ENCODE results near the gene CNTNAP2.

CNTNAP2 gene

DNA sequence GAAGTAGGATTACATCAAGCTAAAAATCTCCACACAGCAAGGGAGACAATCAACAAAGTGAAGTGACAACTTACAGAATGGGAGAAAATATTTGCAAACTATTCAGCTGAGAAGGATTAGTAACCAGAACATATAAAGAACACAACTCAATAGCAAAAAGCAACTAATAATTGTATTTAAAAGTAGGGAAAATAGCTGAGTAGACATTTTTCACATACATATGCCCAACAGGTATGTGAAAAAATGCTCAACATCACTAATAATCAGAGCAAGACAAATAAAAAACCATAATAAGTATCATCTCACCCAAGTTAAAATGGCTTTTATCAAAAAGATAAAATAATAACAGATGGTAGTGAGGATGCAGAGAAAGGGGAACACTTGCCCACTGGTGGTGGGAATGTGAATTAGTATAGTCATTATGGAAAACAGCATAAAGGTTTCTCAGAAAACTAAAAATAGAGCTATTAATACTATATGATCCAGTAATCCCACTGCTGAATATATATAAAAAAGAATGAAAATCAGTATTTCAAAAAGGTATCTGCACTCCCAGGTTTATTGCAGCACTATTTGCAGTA lies 1689.5 kb downstream of the CNTNAP2 start:
- DNase-seq: no peak

DNA sequence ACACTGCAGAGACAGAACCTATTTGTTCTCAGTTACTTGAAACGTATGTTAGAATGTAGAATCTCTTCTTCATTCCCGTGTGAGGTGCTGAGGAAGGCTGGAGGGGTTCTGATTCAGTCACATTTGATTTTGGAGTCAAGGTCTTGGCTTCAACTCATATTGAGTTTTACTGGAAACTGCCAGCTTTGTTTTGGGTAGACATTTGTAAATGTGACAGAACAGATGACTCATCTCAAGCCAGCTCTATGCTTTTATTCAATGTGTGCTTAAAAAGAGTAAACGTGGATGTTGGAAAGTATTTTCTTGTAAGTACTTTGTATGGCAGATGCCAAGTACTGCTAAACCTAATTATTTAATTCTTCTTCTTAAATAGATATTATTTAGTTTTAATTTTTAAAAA lies 1693.2 kb downstream of the CNTNAP2 start:
- DNase-seq: no peak

DNA sequence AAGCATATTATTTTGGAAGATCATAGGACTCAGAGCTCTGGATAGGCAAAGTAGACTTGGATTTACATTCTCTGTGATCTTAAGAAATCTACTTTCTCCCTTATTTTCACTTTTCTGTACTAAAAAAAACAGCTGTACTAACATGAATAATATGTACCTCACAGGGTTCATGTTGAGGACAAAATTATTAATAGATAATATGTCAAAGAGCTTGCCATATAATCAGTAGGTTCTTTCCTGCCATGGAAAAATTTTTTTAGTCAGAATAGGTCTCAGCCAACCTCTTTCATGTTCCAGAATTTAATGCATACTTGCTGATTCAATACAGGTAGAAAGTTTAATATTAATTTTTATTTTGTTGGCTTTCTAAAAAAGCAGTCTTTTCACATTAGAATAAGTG lies 1693.7 kb downstream of the CNTNAP2 start:
- no peak for DNase-seq

DNA sequence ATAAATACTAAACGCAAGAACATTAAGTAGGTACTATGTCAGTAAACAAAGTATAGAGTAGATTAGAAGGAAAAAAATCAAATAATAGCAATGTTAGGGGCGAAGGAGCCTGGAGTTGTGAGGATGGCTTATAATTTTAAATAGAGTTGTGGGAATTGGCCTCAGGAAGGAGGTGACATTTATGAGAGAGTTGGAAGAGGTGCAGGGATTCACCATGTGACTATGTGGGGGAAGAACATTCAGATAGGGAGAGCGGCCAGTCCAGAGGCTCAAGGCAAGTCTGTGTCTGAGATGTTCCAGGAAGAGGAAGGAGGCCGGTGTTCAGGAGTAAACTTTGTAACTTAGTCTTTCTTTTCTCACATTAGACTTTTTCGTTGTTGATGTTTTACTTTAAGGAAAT lies 1695.3 kb downstream of the CNTNAP2 start:
- DNase-seq: no peak

DNA sequence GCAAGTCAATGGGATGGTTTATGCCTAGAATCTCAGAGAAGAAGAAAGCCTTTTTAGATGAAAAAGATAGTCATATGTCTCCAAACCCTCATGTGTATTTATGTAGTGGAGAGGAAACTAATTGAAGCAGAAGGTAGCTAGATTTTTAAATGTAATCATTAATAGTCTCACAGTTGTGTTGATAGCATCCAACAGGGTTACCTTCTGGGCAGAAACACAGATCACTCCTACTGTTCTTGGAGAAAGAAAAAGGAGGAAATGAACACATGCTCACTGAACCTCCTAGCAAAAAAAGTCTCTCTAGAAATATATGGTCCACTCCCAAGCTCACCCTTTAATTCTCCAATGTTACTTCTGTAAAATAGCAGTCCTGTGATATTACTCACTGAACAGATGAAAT lies 1696.7 kb downstream of the CNTNAP2 start:
- DNase-seq: no peak

DNA sequence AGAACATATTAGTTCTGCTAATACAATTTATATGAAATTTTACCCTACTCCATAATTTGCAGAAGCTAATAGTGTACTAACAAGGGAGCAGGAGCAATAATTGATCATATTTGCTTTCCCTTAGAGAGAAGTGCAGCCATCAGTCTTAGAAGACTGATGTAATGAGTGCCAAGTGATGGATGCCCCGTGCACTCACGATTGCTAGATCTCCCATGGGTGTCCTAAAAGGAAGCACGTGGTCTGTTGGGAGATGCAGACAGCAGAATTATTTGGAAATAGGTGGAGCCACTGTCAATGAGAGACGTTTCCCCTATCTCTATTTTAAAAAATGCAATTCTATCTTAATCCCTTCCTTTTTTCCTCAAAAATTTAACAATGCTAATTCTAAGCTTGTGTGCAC lies 1701.7 kb downstream of the CNTNAP2 start:
- DNase-seq: no peak

DNA sequence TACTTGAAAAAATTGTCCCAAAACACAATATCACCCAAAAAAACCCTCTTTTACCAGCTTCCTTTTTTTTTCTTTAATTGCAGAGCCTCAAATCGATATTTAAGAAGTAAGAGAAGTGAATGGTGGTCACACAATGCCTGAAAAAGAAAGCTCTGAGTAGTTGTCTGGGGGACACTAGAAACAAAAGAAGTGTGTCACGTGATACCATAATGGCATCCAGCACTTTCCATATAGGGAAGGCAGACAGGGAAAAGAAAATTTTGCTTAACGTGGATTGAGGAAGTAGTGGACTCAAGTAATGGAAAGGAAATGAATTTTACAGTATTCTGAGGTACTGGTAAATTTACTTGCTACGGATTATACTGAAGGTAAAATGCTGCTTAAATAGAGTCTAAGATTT lies 1708.1 kb downstream of the CNTNAP2 start:
- DNase-seq: no peak

DNA sequence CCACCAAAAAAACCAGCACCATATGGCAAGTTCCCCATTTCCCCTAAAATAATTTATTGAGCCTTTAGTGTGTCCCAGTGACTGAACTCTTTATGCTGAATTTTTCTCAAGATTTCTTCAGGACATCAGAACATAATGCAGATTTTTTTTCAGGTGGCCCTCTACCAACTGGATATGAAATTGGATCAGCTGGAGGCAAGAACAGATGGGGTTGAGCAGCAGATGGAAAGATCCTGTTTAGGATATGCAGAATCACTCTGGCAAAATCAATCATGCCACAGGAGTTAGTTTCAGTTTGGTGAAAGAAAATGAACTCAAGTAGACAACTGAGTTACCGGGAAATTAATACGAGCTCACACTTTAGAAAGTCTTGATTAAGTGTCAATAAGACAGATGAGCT lies 1712.4 kb downstream of the CNTNAP2 start:
- no peak for DNase-seq

DNA sequence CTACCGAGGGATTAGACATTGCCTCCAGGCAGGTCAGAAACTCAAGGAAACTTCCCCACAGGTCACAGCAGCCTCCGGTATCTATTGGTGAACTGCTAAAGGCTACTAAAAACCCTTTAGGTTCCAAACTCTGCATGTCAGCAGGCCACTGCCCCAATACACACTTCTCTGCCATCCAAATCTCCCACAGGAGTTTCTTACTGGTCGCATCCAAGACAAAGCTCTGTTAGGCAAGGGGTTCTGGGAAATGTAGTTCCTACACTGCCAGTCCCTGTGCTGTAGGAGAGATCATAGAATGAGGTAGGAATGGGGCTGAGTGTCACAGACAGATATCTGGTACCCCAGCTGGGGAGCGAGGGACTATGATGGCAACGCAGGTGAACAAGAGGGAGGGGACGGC lies 1717.0 kb downstream of the CNTNAP2 start:
- DNase-seq: peak in 1 of 2 experiments; percentile 20

DNA sequence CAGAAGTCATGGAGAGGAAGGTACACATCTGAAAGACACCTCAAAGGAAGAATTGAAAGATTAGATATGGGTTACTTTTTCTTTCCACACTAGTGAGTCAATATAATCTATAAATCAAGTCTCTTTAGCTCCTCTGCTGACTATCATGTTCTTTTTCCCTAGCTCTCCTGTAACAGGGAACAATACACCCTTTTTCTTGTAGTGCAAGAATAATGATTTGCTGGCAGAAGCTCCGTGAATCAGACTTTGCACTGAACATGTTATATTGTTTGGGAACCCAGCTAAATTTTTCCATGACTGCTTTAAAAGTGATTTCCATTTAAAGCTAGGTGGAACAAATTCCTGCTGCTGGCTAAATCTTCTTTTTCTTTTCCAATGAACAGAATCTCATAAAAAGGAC lies 1717.4 kb downstream of the CNTNAP2 start:
- DNase-seq: no peak

DNA sequence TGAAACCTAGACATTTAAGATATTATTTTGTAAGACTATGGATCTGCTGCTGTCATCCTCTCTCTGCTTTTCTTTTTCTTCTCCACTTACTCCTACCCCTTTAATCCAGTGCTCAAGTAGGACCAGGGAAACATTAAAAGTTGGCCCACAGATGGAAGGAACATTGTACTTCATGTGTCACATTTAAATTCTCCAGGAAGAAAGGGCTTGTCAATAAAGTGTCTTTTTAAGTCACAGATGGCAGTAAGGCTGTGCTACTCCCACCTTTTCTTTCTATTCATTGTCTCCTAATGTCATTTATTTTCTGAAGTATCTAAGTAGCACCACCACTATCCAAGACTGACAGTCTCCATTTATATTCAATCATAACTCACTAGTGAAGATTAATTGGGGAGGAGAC lies 1736.2 kb downstream of the CNTNAP2 start:
- DNase-seq: no peak

DNA sequence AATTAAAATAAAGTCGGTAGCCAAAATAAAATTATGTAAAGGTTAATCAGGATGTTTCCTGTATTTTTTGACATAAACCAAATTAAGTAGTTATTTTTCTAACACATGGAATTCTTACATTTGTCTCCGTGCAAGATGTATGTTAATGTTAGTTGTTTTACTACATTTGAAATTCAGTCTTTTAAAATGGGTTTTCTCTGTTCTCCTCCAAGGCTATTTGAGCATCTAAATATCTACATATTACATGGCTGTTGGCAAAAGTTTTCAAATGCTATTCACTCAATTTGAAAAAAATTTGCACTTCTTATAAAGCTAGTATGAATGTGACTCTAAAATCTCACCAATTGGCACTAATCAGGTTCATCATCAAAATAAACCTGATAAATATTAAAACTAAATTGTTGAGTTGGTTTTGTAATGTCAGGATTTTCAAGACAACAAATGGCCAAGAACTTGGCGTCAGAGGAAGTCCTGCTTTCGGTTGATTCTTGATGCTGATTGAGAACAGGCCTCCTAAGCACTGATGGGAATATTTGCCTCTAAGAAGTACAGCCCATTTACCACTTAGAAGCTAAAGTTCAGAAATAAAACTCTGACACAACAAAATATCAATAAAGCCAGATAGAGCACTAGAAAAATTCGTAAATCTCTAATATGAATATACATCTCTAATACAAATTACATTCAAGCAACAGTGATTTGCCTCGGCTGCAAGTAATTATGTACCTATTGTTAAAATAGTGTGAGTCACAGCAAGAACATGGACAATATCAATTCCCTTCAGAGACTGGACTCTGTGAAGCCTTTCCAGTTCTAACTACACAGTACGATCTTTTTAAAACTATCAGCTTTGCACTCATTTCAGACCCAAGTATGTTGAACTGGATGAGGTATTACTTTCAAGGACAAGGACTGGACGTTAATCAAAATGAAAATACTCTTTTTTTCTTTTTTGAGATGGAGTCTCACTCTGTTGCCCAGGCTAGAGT lies 1740.8 kb downstream of the CNTNAP2 start:
- no peak for DNase-seq

DNA sequence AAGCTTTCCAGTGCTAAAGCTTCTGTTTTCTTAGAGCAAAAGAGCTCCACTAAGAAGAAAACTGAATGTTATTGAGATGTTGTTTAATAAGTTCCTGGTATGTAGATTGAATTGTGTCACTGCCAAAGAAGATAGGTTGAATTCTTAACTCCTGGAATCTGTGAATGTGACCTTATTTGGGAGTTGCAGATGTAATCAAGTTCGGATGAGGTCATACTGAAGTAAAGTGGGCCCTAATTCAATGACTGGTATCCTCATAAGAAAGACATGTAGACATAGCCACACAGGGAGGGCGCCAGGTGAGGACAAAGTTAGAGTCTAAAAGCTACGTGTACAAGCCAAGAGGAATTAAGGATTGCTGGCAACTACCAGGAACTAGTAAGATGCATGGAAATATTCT lies 1741.8 kb downstream of the CNTNAP2 start:
- no peak for DNase-seq

DNA sequence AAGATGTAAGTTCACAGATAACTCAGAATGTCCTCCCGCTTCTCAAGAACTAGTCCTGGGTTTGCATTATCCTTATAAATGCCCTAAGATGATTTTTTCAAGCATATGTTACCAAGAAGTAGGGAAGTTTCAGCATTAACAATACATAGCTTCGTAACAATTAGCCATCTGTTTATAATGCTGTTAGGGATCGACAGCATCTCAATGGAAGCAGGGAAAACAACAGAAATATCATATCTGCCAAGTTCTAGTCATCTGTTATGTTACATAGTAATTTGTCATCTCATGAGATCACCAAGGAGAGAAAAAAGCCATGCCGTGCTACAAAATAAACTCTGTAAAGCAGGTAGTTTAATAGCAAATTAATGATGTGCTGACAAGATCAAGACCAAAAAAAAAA lies 1742.4 kb downstream of the CNTNAP2 start:
- DNase-seq: no peak

DNA sequence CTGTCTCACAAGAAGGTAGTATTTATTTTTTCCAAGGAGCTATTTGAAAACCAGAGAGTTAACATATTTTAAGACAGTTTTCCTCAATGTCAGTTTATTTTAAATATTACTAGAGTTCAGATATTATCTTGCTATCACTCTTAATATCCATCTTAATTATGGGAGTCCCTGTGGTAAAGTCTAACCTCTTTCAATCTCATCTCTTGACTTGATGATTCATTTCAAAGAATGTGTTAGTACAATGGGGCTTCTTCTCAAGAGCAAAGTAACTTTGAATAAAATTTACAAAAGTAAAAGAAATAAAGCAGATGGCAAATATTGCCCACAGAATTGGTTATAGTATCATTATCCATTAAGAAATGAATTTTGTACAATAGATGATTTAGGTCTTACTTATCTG lies 1742.9 kb downstream of the CNTNAP2 start:
- no peak for DNase-seq

DNA sequence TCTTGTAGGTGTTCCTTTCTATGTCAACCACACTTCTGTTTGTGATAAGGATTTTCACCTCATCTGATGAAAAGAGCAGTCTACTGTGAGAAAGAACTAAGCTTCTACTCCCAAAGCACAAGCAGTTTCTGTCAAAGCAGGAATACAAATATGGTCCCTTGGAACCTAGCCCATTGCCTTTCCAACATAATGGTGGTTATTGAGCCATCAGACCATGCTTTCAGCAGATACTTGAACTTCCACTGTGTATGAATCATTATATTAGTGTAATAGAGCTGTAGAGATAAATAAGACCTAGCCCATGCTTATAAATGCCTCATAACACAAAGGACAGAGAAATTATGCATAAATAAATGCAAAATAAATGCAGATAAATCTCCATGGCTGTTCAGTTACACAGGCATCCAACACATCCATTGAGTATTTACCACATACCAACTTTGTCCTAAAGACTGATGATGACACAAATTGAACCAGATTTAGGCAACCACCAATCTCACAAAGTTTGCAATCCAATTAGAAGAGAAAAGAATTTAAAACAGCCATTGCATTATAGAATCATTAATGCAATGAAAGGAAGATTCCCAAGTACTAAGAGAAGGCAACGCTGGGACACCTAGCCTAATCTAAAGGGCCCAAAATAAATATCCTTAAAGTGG lies 1744.6 kb downstream of the CNTNAP2 start:
- no peak for DNase-seq

DNA sequence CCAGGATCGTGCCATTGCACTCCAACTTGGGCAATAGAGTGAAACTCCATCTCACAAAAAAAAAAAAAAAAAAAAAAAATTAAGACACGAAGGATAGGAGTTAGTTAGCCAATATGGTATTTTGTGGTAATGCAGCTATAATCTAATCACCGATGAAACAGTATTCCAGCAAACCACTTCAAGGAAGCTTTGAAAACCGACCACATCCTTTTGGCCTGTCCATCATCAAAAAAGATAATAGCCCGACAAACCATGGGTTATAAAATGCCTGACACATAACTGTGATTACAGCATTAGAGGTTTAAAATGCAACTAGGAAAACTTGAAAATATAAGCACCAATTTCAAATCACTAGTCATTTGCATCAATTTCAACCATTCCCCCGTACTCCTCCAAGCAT lies 1745.3 kb downstream of the CNTNAP2 start:
- no peak for DNase-seq

DNA sequence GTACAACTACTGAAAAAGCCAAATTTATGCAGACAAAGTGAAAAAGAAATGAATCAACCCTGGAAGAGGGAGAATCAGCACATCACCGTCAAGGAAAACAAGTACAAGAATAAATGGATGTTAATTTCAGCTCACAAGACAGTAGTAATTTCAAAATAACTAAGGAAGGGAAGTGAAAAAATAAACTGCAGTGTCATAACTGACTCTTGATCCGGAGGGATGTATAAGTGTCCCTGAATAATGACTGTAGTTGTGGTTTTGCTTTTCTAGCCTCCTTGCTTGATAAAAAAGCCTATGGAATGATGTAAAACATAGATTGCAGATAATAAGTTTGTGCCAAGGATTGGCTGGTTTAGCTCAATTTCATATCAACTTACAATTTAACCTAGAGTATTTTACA lies 1752.9 kb downstream of the CNTNAP2 start:
- DNase-seq: no peak

DNA sequence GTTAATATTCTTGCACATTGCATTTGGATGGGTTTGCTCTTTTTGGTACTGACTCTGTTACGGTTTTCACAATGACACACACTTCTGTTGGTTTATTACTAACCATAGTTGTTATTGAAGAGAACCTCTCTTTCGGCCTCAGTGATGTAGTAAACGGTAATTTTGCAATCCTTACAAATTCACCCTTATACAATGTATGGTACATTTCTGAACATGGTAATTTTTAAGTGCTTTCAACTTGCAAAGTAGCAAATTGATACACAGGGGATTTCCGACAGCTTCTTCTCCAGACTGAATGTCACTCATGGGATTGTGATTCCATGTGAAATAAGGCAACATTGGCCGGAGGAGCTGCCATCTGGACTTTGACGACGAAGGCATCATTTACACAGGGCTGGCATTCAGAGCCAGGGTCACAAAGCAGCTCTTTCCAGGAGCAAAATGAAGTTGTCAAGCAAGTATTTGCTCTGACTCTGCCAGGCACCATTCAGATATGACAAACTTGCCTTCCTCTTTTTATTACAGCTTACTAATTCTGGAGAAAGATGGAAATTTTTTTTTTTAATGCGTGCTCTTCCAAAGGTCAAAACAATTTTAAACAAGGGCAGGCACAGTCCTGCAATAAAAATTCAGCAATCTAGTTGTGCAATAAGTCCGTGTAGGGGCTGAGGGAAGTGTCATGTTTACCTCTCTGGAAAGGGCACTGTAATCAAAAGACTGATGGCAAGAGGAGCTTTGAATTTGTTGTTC lies 1762.5 kb downstream of the CNTNAP2 start:
- DNase-seq: no peak

DNA sequence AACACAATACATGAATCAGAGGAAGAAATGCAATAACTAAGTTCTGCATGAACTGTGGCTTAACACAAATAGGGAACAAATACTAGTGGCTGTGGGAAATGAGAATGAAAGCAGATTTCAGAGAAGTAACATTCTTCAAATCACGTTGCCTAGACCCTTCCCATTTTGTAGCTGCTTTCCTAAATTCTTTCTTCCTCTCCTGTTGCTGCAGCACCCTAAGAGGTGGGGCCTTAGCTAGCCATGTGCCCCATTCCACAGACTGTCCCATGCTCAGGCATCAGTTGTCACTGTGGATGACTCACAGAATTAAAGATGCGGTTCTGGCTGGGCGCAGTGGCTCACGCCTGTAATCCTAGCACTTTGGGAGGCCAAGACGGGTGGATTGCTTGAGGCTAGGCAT lies 1769.3 kb downstream of the CNTNAP2 start:
- no peak for DNase-seq

DNA sequence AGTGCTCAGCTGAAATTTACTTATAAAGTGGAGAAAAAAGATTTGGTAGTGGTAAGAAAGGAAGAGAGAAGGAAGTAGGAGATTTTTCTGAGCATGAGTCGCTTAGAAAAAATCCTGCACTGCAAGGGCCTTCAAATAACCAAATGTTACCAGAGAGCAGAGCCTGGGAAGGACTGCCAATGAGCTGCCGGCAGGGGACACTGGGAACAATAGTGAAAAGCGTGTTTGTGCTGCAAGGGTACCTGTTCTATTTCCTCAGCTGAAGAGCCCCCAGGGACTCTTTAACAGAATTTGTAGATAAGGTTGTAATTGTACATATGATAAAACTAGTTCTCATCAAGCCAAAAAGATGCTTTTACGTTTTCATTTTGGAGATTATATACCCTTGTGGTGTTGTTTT lies 1777.7 kb downstream of the CNTNAP2 start:
- no peak for DNase-seq

DNA sequence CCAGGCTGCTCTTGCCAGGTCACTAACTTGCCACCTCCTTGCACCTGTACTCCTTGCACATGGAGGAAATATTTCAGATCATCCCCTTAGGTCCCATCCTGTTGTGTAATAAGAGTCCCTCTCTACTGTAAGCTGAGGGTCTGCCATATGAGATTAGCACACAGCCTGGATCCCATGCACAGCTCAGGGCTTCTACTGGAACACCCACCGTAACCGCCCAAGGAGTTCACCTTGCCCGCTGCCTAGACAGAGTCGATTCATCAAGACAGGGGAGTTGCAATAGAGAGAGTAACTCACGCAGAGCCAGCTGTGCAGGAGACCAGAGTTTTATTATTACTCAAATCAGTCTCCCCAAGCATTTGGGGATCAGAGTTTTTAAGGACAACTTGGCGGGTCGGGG lies 1779.5 kb downstream of the CNTNAP2 start:
- DNase-seq: no peak

DNA sequence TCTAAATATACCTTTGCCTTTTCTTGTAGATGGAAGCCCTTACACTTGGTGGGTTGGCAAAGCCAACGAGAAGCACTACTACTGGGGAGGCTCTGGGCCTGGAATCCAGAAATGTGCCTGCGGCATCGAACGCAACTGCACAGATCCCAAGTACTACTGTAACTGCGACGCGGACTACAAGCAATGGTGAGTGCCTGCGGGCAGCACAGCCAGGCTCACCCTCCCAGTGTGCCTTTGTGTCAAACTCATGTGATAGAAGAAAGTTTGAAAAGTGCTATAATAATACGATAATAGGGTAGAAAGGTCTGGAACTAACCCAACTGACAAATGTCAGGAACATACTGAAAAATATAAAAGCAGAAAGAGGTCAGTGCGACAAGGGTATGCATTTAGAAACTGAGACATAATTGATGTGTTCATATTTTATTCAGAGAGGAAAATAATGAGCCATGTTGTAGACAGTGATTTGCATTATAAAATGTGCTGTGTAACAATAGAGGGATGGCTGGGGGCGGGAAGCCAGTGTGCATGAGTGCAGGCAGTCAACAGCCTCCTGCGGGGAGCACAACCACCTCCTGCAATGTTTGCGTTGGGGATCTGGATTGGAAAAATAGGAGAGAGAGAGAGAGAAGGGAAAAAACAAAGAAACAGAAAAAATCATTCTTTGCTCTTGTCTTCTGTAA lies 1787.1 kb downstream of the CNTNAP2 start:
- DNase-seq: no peak

All from NCI-H1930 (cell line).